WI38 (cell line): Measurements from ENCODE around the gene GLS.
"Not testable (repeated sequence)": the region's sequence is repeated elsewhere in the genome, so short reads cannot be mapped to it uniquely, and the experiment has no call there.

ENCODE experiments used
- H3K4me3 ChIP-seq: 2 replicates; pipeline ENCODE4 v1.5.1; 2011; ENCODE audit warnings: low read depth, mild to moderate bottlenecking, control low read depth, low read length
- TF ChIP-seq, protein P1 (sequence below): IDR thresholded peaks from 2 replicates; pipeline ENCODE4 v1.5.1; 2012; ENCODE audit warnings: low read depth, mild to moderate bottlenecking, control low read depth, low read length

GLS gene

DNA sequence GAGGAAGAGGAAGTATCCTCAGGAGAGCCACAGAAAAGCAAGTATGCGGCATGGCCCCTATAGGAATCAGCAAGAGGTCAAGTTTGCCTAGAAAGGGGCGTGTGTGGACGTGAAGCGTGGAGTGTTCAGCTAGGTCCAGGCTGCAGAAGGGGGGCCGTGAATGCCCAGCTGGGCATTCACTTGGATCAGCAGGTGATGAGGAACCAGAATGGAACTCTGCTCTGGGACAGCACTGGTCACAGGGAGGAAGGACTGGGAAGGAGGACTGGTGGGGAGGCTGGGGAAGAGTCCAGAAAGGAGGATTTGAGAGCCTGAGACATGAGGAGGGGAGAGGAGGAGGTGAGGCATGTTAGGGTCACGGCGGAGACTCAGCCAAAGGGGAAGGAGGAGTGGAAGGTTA is 113.5 kb downstream of the GLS start:
- TF ChIP-seq, protein P1, sequence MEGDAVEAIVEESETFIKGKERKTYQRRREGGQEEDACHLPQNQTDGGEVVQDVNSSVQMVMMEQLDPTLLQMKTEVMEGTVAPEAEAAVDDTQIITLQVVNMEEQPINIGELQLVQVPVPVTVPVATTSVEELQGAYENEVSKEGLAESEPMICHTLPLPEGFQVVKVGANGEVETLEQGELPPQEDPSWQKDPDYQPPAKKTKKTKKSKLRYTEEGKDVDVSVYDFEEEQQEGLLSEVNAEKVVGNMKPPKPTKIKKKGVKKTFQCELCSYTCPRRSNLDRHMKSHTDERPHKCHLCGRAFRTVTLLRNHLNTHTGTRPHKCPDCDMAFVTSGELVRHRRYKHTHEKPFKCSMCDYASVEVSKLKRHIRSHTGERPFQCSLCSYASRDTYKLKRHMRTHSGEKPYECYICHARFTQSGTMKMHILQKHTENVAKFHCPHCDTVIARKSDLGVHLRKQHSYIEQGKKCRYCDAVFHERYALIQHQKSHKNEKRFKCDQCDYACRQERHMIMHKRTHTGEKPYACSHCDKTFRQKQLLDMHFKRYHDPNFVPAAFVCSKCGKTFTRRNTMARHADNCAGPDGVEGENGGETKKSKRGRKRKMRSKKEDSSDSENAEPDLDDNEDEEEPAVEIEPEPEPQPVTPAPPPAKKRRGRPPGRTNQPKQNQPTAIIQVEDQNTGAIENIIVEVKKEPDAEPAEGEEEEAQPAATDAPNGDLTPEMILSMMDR: no peak
- no peak overlapping the region for H3K4me3 ChIP-seq

DNA sequence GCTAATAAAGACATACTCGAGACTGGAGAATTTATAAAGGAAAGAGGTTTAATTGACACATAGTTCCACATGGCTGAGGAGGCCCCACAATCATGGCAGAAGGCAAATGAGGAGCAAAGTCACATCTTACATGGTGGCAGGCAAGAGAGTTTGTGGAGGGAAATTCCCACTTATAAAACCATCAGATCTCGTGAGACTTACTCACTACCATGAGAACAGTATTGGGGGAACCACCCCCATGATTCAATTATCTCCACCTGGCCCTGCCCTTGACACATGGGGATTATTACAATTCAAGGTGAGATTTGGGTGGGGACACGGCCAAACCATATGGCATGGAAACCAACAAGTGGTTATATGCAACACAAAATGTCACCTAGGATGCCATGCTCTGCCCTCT is 114.7 kb downstream of the GLS start:
- not testable (repeated sequence) for H3K4me3 ChIP-seq

DNA sequence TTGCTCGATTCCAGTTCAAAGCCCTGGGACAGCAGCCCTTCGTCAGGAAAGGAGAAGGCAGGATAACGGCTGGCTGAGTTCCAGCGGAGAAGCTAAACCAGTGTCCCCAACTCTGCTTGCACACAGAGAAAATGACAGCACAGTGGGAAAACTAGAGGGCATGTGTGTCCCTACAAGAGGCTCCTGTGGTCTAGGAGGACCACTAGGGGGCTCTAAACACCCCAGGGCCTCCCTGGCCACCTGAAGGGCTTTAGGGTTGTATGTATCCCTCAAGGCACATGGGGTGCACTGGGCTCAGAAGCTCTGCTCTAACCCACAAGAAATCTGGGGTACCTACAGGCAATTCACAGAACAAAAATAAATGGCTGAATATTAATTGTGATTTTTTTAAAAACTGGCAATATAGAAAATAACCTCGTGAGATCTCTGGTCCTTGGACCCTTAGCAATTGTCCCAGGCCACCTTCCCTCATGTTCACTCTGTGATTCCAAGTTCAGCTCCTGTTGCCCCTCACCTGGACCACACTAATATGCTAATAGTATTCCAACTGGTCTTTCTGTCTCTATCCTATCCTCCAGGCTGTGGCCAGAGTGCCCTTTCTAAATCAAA is 115.8 kb downstream of the GLS start:
- H3K4me3 ChIP-seq: no peak overlapping the region
- TF ChIP-seq, protein P1: peak; percentile 72

DNA sequence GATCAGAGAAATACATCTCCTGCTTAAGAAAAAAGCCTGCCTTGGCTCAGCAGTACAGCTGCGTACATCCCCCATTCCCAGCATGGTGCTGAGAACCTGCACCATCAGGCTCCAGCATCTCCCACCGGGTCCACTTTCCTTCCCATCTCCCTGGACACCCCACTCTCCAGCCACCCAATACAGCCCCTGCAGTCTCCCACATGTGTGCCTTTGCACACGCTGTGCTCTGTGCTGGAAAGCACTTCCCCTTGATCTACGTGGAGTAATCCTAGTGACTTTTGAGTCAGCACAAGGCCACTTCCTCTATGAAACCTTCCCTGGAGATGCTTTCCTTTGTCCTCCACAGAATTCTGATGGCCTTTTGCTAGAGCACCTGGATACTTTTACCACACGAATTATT is 116.3 kb downstream of the GLS start:
- TF ChIP-seq, protein P1: no peak

DNA sequence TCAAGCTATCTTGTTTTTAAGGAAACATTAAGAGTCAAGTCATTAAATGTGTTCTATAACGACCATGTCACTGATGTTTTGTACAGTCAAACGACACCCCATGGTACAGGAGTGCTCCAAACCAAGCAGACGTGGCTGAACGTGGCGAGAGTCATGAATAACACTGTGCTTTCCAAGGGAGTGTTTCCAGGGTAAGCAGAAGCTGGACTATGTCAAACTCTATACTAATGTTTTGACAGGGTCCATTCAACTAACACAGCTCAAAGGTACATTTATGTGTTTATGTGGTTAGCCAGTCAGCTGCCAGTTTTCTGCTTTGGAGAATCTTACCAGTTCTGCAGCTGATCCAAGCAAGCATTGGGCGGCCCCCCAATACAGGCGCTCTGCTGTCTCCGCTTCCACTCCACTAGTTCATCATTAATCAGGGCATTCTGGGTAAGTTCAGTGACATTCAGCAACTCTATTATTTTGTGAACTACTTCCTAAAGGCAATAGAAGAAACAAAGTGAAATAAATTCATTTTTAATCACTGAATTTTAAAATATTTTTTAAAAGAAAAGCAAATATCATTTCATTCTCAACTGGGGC is 117.0 kb downstream of the GLS start:
- H3K4me3 ChIP-seq: no peak overlapping the region
- TF ChIP-seq, protein P1: no peak

More for the DNA sequence above, 116.3 kb downstream of the GLS start:
- no peak overlapping the region for H3K4me3 ChIP-seq

DNA sequence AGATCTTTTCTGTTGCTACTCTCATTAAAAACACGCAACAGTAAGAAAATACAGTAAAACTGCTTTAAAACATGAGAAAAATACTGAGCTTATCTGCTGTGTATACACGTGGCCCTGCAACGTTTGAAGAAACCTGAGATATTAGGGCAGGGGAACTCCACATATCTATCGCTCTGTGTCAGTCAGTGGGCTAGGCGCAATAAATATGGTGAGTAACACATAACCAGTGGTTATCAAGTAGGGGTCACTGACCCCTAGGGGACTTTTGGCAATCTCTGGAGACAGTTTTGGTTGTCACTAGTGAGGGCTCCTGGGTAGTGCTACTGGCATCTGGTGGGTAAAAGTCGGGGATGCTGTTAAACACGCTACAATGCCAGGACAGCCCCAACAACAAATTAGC is 118.4 kb downstream of the GLS start:
- H3K4me3 ChIP-seq: no peak overlapping the region
- TF ChIP-seq, protein P1: no peak

DNA sequence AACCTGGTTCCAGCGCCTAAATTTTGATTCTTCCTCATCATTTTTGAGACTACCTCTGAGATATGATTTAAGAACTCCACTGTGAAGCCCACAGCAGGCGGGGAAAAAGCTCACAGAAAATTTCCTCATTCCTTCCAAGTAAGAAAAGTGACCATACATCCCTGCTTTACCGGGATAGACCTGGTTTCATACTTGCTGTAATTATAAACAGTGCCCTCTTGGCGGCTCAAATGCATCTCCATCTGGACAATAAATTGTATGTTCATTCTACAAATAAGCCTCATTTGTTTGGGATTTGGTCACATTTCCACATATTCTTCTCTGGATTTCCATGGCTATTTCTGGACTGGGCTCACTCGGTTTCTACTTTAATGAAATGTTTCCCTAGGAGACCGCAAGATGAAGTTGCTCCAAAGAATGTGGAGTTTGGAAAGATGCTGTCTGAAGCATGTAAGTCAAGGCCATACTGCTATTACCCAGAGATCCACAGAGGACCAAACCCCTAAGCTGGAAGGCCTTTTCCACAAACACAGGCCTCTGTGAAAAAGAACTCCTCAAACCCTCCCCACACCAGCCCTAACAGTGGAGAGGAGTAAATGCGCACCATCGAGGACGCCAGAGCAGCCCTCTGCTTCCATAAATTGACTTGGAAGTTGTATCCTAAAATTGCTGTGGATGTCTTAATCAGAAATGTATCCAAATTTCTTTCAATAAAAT is 119.5 kb downstream of the GLS start:
- TF ChIP-seq, protein P1: no peak
- H3K4me3 ChIP-seq: no peak overlapping the region

DNA sequence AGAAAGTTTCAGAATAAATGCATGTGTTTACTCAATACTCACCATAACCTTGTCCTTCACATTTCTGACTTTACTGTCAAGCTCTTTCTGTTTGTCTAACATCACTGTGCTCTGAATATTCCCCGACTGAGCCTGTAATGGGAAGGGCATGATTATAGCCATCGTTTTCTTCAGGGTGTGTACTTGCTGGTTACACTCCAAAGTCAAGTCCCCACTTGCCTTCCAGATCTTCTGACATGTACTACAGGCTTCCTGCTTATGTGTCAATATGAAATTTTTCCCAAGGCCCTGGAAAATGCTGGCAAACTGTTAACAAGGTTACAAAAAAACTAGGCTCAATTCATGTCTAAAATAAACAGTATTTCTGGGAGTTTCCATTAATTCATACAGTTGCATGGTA is 120.4 kb downstream of the GLS start:
- TF ChIP-seq, protein P1: no peak
- H3K4me3 ChIP-seq: no peak overlapping the region
